ENCODE measurements around the gene GRIN2A.

The GRIN2A gene

GRCh38 chr16:10086620-10087019 is 95.6 kb downstream of the GRIN2A start:
- no peak for DNase-seq (ENCODE audit: low read depth in 3 of 3)

- no peak for DNase-seq (ENCODE audit: low read depth in 3 of 3)
Observed at GRCh38 chr16:10085078-10085798, 97.0 kb downstream of the GRIN2A start.

- DNase-seq (ENCODE audit: low read depth in 3 of 3) = no peak
Observed at GRCh38 chr16:10083301-10083700, 98.9 kb downstream of the GRIN2A start.

- no peak for DNase-seq (ENCODE audit: low read depth in 3 of 3)
Observed at GRCh38 chr16:10081201-10081940, 100.9 kb downstream of the GRIN2A start.

GRCh38 chr16:10080051-10080772 is 102.0 kb downstream of the GRIN2A start:
- DNase-seq (ENCODE audit: low read depth in 3 of 3) = no peak

- no peak for DNase-seq (ENCODE audit: low read depth in 3 of 3)
Observed at GRCh38 chr16:10078541-10078949, 103.7 kb downstream of the GRIN2A start.

GRCh38 chr16:10077861-10078260 is 104.4 kb downstream of the GRIN2A start:
- DNase-seq (ENCODE audit: low read depth in 3 of 3) = no peak

GRCh38 chr16:10076037-10076436 is 106.2 kb downstream of the GRIN2A start:
- DNase-seq (ENCODE audit: low read depth in 3 of 3) = no peak

GRCh38 chr16:10070591-10070990 is 111.6 kb downstream of the GRIN2A start:
- DNase-seq (ENCODE audit: low read depth in 3 of 3) = no peak

GRCh38 chr16:10069374-10069773 is 112.9 kb downstream of the GRIN2A start:
- DNase-seq (ENCODE audit: low read depth in 3 of 3) = no peak

GRCh38 chr16:10067835-10068234 is 114.4 kb downstream of the GRIN2A start:
- DNase-seq (ENCODE audit: low read depth in 3 of 3) = no peak

GRCh38 chr16:10067406-10067805 is 114.8 kb downstream of the GRIN2A start:
- no peak for DNase-seq (ENCODE audit: low read depth in 3 of 3)

GRCh38 chr16:10065019-10065418 is 117.2 kb downstream of the GRIN2A start:
- DNase-seq (ENCODE audit: low read depth in 3 of 3) = no peak

- no peak for DNase-seq (ENCODE audit: low read depth in 3 of 3)
Observed at GRCh38 chr16:10048850-10049249, 133.4 kb downstream of the GRIN2A start.

GRCh38 chr16:10045947-10046346 is 136.3 kb downstream of the GRIN2A start:
- DNase-seq (ENCODE audit: low read depth in 3 of 3) = no peak

- DNase-seq (ENCODE audit: low read depth in 3 of 3) = no peak
Observed at GRCh38 chr16:10045291-10045775, 136.9 kb downstream of the GRIN2A start.

- no peak for DNase-seq (ENCODE audit: low read depth in 3 of 3)
Observed at GRCh38 chr16:10040136-10041080, 141.8 kb downstream of the GRIN2A start.

GRCh38 chr16:10039220-10040096 is 142.8 kb downstream of the GRIN2A start:
- DNase-seq (ENCODE audit: low read depth in 3 of 3) = no peak

- no peak for DNase-seq (ENCODE audit: low read depth in 3 of 3)
Observed at GRCh38 chr16:10037751-10038150, 144.5 kb downstream of the GRIN2A start.

GRCh38 chr16:10036956-10037355 is 145.3 kb downstream of the GRIN2A start:
- DNase-seq (ENCODE audit: low read depth in 3 of 3) = no peak
